Measurements from ENCODE around the gene MAPRE2. TPM values are rescaled to one million over a fixed set of nuclear protein-coding genes. Genes with fewer than 3 reads are reported as not detected.

Gene MAPRE2
- total RNA-seq, 1 donor from 2014 or later, result 73.0 TPM

- peaks cover 6% of the 10 kb centered on the region for H3K4me1 Mint-ChIP-seq (ENCODE audit: unreplicated experiment)
- H3K27ac Mint-ChIP-seq (ENCODE audit: unreplicated experiment), result no peak overlapping the region
Observed at GRCh38 chr18:35192415-35192814, 151.2 kb downstream of the MAPRE2 start.

More at GRCh38 chr18:35192415-35192814, 151.2 kb downstream of the MAPRE2 start:
- Mint-ChIP-seq H3K4me3 (ENCODE audit: unreplicated experiment) (no peak overlapping the region), H3K36me3 (ENCODE audit: low read depth, unreplicated experiment) (no peaks in the 10 kb centered on the region), H3K27me3 (ENCODE audit: unreplicated experiment) (peaks cover 2% of the 10 kb centered on the region), H3K9me3 (ENCODE audit: unreplicated experiment) (no peaks in the 10 kb centered on the region)
- DNase-seq (ENCODE audit: low spot score), result no peak
- TF ChIP-seq CTCF (IDR thresholded peaks at IDR 0.05; ENCODE audit: unreplicated experiment), result no peak

Other genes starting within 250 kb of the MAPRE2 start
- 8.4 TPM for gene ZNF397, start 199.6 kb downstream of the MAPRE2 start, total RNA-seq (ENCODE audit: unreplicated experiment)
- gene ZSCAN30, start 248.8 kb downstream of the MAPRE2 start, total RNA-seq (ENCODE audit: unreplicated experiment), result 30.0 TPM